HG02885 (cell line): ENCODE measurements around the gene GSTO2.
A peak's percentile ranks its signal among the peaks of the same experiment; 100 is the strongest.

Experiments
- ATAC-seq: cut with Tn5 transposase; IDR thresholded peaks from one replicate; pipeline ENCODE4 v1.9.1; 2021; ENCODE audit warnings: mild to moderate bottlenecking; ENCODE audit not compliant: unreplicated experiment, poor library complexity

Gene GSTO2

GRCh38 chr10:104304927-104305326 lies 35.9 kb downstream of the GSTO2 start:
- no peak for ATAC-seq

DNA sequence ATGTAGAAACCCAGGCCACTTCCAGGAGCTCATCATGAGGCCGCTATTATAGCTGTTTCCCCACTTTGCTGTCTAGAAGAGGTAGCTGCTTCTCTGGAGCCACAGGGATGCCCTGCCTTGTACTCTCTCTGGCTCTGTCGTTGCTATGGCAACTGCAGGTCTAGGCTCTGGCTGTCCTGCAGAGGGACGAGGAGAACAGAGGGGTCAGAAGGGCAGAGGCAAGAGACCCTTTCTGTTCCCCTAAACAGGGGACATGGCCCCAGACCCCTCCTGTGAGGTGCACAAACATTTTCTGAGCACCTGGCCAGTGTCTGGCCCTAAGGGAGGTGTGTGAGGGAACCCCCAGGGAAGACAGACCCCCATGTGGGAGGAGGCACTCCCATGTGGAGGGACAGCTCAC lies 37.9 kb downstream of the GSTO2 start:
- ATAC-seq = no peak

DNA sequence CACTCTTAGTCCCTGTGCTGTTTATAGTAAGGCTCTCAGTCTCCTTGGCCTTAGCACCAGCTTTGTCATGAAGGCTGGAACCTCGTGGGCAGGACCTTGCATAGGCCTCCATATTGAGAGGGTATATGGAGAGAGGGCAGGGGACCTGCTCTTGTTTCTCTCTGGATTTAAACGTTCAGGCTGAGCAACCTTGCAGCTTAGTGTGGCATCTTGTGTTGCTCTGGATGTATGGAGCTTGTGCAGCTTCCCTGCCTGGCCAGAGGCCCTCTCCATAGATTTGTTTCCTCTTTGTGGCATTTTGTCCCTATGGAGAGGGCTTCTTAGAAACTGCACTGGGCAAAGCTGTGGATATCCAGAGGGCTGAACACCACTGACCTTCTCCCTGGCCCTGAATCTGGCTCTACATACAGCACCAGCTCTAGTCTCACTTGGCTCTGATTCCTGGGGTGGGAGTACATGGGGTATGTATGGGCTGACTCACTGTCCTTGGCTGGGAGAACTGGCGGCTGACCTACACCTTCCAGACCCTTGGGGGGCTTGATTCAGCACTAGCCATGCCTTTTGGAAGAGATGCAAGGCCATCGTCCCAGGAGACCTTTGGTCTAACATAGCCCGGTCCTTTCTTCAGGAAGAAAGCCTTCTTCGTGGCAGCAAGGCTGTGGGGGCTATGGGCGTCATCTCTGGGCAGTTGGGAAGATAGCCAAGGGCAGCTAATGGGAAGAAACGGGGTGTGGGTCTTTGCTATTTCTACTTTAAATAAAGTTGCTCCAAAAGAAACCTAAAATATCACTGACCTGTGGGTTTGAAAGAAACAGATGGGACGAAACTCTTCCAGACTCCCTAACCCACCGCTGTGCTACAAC lies 38.8 kb downstream of the GSTO2 start:
- no peak for ATAC-seq

DNA sequence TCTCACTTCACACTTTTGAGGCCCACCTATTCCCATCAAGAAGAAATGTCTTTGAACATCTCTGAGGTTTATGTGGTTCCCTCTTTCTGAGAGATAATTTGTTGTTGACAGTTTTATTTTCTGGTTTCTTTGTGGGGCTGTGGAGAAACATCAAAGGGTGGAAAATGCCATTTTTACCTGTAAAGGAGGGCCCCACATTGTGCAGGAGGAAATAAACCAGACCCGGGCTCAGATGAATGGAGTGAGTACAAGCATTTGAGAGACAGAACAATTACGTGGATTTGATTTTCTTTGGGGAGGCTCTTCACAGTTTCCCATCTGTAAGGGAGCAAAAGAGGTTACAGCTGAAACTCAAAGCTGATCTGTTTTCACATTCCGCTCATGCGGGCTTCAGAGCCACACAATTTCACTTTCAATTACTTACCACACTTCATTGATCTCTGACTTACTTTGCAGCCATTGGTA lies 39.5 kb downstream of the GSTO2 start:
- peak; percentile 84 for ATAC-seq

- no peak for ATAC-seq
Measured at GRCh38 chr10:104309980-104310978, 41.3 kb downstream of the GSTO2 start.

DNA sequence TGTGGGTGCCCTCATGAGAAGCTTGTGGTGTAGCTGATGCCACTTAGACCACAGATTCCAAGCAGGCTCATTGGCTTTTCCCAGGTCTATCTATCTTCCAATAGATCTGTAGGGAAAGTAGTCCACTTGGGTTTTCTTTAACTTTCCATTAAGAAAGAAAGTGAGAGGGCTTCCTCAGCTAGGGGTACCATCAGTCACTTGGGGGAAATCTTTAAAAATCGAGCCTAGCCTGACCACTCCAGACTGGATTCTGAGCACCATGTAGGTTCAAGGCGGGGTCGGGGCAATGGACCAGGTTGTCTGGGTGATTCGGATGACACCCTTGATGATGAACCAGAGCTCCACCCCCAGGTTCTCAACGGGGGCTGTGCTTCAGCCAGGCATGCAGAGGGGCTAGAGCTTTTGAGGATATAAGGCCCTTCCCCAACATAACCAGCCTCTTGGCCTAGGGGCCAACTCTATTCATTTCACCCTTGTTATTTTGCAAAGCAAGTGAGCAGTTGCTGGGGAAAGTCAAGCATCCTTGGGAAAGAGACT lies 42.3 kb downstream of the GSTO2 start:
- no peak for ATAC-seq

DNA sequence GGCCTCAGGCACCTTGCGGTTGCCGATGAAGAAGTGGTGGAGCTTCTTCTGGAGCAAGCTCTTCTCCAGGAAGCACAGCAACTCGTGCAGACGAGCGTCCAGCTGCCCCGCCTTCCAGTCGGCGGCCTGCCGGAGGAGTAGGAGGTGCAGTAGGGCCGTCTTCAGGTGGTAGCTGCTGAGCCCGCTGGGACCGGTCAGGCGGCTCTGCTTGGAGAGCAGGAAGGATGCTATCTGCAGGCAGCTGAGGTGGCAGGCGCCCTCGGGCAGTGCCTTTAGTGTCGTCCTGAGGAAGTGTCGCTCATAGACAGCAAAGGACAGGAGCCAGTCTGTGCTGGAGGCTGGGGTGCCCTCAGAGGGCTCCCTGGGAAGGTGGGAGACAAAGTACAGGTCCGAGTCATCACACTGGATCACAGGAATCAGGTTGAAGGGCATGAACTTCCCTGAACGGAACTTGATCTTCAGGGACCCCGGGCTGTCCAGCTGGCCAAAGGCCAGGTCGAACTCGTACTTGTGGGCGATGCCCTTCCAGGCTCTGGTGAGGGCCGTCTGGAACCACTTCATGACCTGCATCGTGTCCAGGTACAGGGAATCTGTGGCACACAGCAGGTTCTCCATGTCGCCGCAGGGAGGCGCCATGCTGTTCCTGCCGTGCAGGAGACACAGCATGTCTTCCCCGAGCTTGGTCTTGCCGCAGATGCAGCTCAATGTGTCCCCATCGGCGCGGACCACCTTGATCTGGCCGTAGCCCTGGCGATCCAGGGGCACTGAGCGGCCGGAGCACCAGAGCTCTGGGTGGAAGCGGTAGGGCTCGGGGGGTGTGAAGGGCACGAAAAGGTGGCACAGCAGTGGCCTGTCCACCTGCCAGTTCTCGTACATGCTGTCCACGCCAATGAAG lies 45.9 kb downstream of the GSTO2 start:
- no peak for ATAC-seq

GRCh38 chr10:104315486-104315921 lies 46.5 kb downstream of the GSTO2 start:
- no peak for ATAC-seq

GRCh38 chr10:104316321-104317099 lies 47.5 kb downstream of the GSTO2 start:
- no peak for ATAC-seq

DNA sequence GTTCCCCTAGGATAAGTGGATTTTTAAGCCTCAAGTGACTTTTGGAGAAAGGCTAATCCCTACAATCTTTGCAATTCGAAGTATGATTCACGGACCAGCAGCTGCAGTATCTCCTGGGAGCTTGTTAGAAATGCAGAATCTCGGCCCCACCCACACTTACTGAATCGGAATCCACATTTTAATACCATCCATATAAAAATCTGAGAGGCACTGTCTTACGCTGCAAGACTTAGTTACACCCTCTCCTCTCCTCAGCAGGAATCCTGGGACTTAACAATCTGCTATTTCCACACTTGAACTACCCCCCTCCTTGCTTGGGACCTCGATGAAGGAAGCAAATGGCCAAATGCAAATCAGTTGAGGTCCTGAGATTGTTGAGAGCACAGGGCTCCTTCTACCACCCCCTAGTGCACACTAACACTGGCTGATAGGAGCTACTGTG lies 48.3 kb downstream of the GSTO2 start:
- peak; percentile 46 for ATAC-seq

GRCh38 chr10:104317726-104318299 lies 48.8 kb downstream of the GSTO2 start:
- ATAC-seq = peak; percentile 58

DNA sequence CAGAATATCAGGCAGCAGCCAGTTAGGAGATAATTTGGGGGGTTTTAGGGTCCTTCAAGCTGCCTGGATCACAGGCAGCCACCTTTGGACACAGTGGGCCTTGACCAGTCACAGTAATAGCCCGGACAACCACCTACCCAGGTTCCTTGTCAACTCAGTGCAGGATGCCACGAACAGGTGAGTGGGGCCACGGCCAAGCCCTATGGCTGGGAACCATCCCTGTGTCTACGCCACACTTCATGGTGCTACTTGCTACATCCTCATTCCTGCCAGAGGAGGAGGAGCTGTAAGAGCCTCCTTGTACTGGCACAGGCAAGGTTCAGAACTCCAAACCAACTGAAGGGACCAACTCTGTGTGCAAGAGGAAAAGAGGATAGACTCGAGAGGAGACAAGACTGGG lies 49.3 kb downstream of the GSTO2 start:
- ATAC-seq = no peak

DNA sequence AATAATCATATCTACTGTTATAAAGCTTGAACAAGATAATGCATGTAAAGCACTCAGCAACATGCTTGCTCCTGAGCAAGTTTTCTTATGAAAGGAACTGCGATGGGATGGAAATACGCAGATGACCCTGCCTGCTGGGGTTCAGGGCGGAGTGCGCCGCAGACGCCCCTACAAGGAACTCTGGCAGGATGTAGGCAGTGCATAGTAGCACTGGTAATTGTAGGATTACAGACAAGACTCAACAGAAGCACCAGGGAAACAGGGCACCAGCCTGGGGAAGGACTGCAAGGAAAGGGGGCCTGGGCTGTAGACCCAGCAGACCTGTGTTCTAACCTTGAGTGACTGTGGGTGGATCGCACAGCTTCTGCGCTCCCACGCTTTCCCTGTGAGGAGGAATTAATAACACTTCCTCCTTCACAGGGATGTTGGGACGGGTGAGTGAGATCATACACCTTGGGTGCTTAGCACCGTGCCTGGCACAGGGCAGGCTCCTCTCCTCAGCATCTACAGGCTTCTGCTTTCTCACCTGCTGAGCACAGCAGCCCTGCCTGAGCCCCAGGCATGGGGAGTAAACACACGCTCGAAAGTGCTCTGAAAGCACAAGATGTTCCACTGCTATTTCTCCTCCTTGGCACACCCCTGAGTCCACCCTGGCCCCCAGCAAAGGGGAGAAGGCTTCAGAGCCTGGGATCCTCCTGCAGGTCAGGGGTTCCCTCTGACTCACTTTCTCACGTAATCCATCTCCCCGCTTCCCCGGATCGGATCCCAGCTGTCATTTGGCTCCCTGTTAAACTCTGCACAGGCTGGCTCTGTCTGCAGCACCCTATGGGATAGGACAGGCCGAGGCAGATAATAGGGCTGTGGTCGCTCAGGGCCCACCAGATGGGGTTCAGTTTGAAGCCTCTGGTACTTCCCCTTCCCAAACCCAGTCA lies 50.1 kb downstream of the GSTO2 start:
- no peak for ATAC-seq

DNA sequence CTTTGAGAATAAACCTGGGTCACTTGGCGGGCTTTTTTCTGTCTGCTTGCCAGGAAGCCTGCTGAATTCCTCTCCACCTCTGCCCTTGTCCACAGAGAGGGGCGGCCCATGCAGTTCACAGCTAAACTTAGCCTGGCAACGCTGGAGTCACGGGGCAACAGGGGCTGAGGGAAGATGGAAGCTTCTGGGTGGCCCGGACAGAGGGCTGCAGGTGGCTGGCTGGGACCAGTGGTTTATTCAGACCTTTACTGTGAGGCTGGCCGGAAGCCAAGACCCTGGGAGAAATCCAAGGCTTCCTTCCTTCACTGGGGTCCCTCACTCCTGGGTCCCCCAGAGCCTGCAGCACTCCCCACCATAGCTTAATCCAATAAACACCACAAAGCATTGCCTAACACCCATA lies 52.2 kb downstream of the GSTO2 start:
- ATAC-seq = no peak

DNA sequence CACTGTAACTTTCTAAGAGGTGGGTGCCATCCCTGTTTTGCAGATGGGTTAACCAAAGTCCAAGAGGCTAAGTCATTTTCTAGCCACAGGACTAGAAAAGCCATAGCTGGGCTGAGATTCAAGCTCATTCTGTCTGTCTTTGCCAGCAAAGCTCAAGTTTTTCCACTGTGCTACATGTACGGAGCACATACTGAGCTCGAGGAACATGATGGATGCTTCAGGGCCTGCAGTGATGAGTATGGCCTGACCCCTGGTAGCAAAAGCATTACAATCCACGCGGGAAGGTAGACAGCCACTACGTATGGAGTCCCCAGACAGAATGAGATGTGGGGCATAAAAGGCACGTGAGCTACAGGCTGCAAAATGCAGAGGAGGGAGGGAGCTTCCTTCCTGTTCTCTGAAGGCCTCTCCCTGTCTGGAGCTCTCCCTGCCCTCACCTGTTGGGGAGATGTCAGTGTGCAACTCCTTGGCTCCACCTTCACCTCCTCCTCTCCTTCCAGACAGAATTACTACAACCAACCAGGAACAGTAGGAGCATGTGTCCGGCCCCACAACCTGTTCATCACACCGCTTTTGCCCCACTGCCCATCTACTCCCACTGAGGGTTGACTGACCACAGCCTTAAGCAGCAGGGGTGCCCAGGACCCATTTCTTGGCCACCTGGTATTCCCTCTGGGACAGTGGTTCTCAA lies 52.9 kb downstream of the GSTO2 start:
- ATAC-seq = no peak

DNA sequence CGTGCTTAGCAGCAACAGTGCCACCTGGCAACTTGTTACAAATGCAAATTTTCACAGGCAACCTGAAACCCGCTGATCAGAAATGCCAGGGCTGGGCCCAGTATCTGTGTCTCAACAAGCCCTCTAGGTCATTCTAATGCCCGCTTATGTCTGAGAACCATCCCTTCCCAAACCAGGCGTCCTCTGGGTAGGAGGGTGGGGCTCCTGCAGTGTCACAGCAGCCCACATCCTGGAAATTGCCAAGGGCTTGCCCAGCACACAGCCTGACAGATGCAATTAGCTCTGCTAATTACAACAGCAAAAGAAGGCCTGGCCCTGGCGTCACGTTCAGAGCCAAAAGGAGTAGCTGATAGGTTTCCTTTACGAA lies 53.4 kb downstream of the GSTO2 start:
- ATAC-seq = no peak

DNA sequence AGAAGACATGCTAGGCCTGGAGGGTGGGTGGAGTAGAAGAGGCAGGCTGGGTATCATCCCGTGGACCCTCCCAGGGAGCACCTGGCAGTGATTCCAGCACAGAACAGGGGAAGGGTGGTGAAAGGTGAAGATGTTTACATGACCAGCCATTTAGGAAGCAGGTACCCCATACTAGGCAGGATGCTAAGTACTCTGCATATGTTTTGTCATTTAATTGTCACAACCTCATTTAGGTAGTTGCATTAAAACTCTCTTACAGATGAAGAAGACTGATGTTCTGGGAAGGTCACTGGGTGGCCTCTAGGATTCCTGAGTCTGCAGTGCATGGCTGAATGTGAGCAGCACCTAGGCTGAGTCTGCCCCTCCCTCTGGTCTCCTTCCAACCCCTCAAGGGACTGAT lies 54.1 kb downstream of the GSTO2 start:
- ATAC-seq = no peak
